A549 treated with Mapracorat at 1 μM for 4 hours (cell line): Measurements from ENCODE around the gene HOXB7. TPM values are rescaled to one million over a fixed set of nuclear protein-coding genes. Genes with fewer than 3 reads are reported as not detected.

ENCODE experiments used
- total RNA-seq: library from RNA; stranded (reverse); fragments of 200-300 nt; extraction: Qiagen RNA extraction; gene quantifications from 5 replicates; pipeline ENCODE4 v1.2.3, GENCODE V29; 2022

HOXB7 gene
- total RNA-seq = 30.6 to 34.4 TPM (median 32.6 TPM) in 5 replicates

GRCh38 chr17:48610282-48611211 lies at the start of gene HOXB7:
Gene HOXB7, minus strand, starts transcription at chr17:48611017. Its CDS starts 99 bp downstream, at chr17:48610918.

GRCh38 chr17:48626245-48627117 lies 15.7 kb upstream of the HOXB7 start, which contains the start of gene HOXB9:
Gene HOXB9, minus strand, starts transcription at chr17:48626358. Its CDS starts 89 bp downstream, at chr17:48626269.

GRCh38 chr17:48615047-48615962 lies 4.5 kb upstream of the HOXB7 start, which contains the start of gene HOXB8:
Gene HOXB8, minus strand, starts transcription at chr17:48615292. Its CDS starts 588 bp downstream, at chr17:48614704.

GRCh38 chr17:48604770-48605329 lies 6.0 kb downstream of the HOXB7 start, which contains the start of gene HOXB6:
Gene HOXB6, minus strand, starts transcription at chr17:48604986. Its CDS starts 6,836 bp downstream, at chr17:48598150.

DNA sequence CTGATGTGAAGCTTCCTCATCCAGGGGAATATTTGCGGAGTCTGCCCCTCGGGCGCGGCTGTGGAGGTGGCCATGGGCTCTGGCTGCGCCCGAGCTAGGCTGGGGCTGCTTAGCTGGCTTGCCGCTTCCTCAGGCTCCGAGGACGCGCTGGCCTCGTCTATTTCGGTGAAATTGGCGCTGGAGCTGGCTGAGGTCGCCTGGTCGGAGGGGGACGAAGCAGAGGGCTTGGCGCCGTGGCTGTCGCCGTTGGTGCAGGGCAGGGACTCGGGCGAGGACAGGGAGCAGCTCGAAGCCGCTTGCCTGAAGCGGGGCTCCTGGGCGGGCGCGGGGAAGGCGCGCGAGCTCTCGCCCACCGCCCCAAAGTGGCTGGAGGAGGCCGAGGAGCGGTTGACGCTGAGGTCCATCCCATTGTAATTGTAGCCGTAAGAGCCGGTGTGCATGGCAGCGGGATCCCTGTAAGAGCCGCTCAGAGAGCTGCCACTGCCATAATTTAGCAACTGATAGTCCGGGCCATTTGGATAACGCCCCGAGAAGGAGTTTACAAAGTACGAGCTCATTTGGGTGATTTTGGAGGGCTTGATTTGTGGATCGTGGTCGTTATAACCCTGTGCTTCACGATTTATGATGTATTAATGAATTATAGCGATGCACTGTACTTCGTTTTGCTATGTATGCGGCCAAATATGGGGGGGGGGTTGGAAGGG lies 17.5 kb downstream of the HOXB7 start, which contains the start of gene HOXB5:
TSS of gene HOXB5 (minus strand) at position 654 of the 704 bp plus-strand sequence. CDS start at position 557, 97 bp downstream.

DNA sequence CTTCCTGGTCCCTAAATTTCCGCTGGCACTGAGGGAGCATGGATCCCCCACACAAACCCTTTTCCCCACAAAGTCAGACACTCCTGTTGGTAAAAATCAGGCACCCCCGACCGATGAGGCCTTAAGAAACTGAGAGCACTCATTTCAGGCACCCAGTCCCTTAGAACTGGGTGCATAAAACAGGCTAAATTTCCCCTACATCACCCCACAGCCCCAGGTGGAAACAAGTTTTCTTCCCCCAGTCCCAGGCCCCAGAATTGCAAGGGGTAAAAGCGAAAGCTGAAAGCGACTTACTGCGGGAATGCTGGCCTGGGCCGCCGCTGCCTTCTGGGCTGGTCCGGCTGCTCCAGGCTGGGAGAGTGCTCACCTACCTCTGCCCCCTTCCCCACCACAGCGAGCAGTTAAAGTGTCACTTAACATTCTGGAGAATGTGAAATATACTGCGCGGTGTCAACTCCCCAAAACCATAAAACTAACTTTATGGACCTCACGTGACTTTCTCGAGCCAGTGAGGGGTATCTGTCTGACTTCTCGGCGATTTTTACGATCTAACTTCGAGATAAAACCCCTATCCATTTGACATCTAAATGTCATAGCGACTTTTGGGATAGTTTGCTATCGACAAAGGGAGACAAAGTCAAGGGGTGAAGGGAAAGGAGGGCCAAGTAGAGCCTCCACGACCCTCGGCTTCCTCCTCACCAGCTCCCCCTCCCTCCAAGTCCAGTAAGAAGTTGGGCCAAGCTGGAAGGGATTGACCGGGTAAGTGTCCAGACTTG lies 20.8 kb downstream of the HOXB7 start, which contains the start of gene HOXB3:
TSS of gene HOXB3 (minus strand) at position 411 of the 776 bp plus-strand sequence. CDS start 37,767 bp downstream, outside the sequence.

DNA sequence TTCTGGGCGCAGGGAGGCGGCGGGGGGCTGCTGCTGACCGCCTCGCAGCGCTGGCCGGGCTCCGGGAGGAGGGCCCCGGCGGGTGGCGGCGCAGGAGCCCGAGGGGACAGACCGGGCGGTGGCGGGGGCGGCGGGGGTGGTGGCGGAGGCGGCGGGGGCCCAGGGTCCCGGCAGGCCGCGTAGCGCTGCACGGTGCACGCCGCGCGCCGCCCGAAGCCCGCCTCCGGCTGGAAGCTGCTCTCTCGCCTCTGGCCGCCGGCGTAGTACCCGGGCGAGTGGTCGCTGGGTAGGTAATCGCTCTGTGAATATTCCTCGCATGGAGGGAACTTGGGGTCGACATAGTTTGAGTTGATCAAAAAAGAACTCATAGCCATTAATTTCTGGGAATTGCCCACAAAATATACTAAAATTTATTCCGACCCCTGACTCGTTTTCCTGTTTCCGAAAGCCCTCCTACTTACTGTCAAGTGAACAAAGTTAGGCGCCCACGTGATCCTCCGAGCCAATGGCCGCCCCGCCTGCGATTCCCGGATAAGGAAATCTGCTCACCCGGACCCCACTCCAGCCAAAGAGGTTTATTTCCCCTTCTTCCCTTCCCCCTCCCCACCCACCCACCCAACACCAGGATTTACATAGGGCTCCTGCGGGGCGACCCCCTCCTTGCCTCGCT lies 32.7 kb downstream of the HOXB7 start, which contains the start of gene HOXB4:
TSS of gene HOXB4 (minus strand) at position 405 of the 670 bp plus-strand sequence. CDS start at position 374, 31 bp downstream.

Other genes starting within 250 kb of the HOXB7 start
- gene SKAP1, start 180.8 kb downstream of the HOXB7 start, total RNA-seq = 0.45 TPM in 1 of 5 replicates, not detected in the others
- gene HOXB1, start 80.0 kb downstream of the HOXB7 start, total RNA-seq = not detected in 5 replicates
- 0.32 to 0.59 TPM (median 0.48 TPM) in 5 replicates for gene HOXB2, start 65.9 kb downstream of the HOXB7 start, total RNA-seq
- gene HOXB4, start 32.7 kb downstream of the HOXB7 start, total RNA-seq = 0.06 to 0.21 TPM (median 0.14 TPM) in 5 replicates
- 4.2 to 6.1 TPM (median 5.1 TPM) in 5 replicates for gene HOXB3, start 20.8 kb downstream of the HOXB7 start, total RNA-seq
- 1.4 to 2.8 TPM (median 2.6 TPM) in 5 replicates for gene HOXB5, start 17.2 kb downstream of the HOXB7 start, total RNA-seq
- 2.9 to 5.9 TPM (median 5.1 TPM) in 5 replicates for gene HOXB6, start 6.0 kb downstream of the HOXB7 start, total RNA-seq
- 6.2 to 8.3 TPM (median 7.0 TPM) in 5 replicates for gene HOXB8, start 4.3 kb upstream of the HOXB7 start, total RNA-seq
- gene HOXB9, start 15.3 kb upstream of the HOXB7 start, total RNA-seq = 6.9 to 8.0 TPM (median 7.6 TPM) in 5 replicates
- gene PRAC1, start 111.5 kb upstream of the HOXB7 start, total RNA-seq = not detected in 5 replicates
- not detected in 5 replicates for gene PRAC2, start 112.2 kb upstream of the HOXB7 start, total RNA-seq
- gene HOXB13, start 117.7 kb upstream of the HOXB7 start, total RNA-seq = 1.8 to 2.4 TPM (median 2.1 TPM) in 5 replicates
- 0.33 to 0.75 TPM (median 0.49 TPM) in 5 replicates for gene TTLL6, start 206.2 kb upstream of the HOXB7 start, total RNA-seq
- gene CALCOCO2, start 220.0 kb upstream of the HOXB7 start, total RNA-seq = 59.2 to 91.7 TPM (median 79.1 TPM) in 5 replicates